ENCODE measurements around the gene SPTLC3. TPM values are rescaled to one million over a fixed set of nuclear protein-coding genes. Genes with fewer than 3 reads are reported as not detected.

SPTLC3 gene
- total and polyA plus RNA-seq, 2 of the 13 experiments (the other 11 are each of a cell fraction or from before 2014, with no cell fraction given), result 20.5 to 95.6 TPM

GRCh38 chr20:13121840-13122515 lies 113.2 kb downstream of the SPTLC3 start (continued):
- TF ChIP-seq ZGPAT (CRISPR knock-in tag; IDR thresholded peaks at IDR 0.05), result peak; percentile 64; the same call in 1 of the 2 replicates
- no peak for TF ChIP-seq ZNF674 (CRISPR knock-in tag; IDR thresholded peaks at IDR 0.05; ENCODE audit: low read depth)
- no peak for TF ChIP-seq ZNF782 (CRISPR knock-in tag; IDR thresholded peaks at IDR 0.05; ENCODE audit: borderline replicate concordance)
- TF ChIP-seq GLI4 (CRISPR knock-in tag; IDR thresholded peaks at IDR 0.05; ENCODE audit: borderline replicate concordance), result no peak
- no peak for TF ChIP-seq ZMYM3 (CRISPR knock-in tag; IDR thresholded peaks at IDR 0.05)
- TF ChIP-seq NR1H2 (CRISPR knock-in tag; IDR thresholded peaks at IDR 0.05; ENCODE audit: borderline replicate concordance, low read depth), result no peak
- peak; percentile 87 for TF ChIP-seq FOXO1 (CRISPR knock-in tag; IDR thresholded peaks at IDR 0.05)
- peak; percentile 40; the same call in 1 of the 2 replicates for TF ChIP-seq HMGXB3 (CRISPR knock-in tag; IDR thresholded peaks at IDR 0.05; ENCODE audit: borderline replicate concordance)
- TF ChIP-seq FUBP1 (CRISPR knock-in tag; IDR thresholded peaks at IDR 0.05; ENCODE audit: borderline replicate concordance), result no peak
- 0 out of 2 replicates have a peak, but pooled peaks have one; percentile 40 for TF ChIP-seq ZNF570 (CRISPR knock-in tag; IDR thresholded peaks at IDR 0.05; ENCODE audit: borderline replicate concordance)
- peak; percentile 86 for TF ChIP-seq FOXA3 (CRISPR knock-in tag; IDR thresholded peaks at IDR 0.05)
- TF ChIP-seq HNF4G (IDR thresholded peaks at IDR 0.05; ENCODE audit: borderline replicate concordance, low read depth, low read length), result peak; percentile 56; the same call in 1 of the 2 replicates
- TF ChIP-seq HNF4G (CRISPR knock-in tag; IDR thresholded peaks at IDR 0.05; ENCODE audit: borderline replicate concordance, low read depth), result no peak
- peak; percentile 96 for TF ChIP-seq NCOA2 (CRISPR knock-in tag; IDR thresholded peaks at IDR 0.05)
- peak; percentile 98 for TF ChIP-seq GATAD2A (CRISPR knock-in tag; IDR thresholded peaks at IDR 0.05)
- TF ChIP-seq ZBTB39 (CRISPR knock-in tag; IDR thresholded peaks at IDR 0.05), result 0 out of 2 replicates have a peak, but pooled peaks have one; percentile 43
- TF ChIP-seq ZNF205 (CRISPR knock-in tag; IDR thresholded peaks at IDR 0.05), result peak; percentile 82; the same call in 1 of the 2 replicates
- peak; percentile 82 for TF ChIP-seq NR2F6 (IDR thresholded peaks at IDR 0.05)
- TF ChIP-seq NR2F6 (CRISPR knock-in tag; IDR thresholded peaks at IDR 0.05), result peak; percentile 58
- peak; percentile 34; the same call in 1 of the 2 replicates for TF ChIP-seq ZNF143 (CRISPR knock-in tag; IDR thresholded peaks at IDR 0.05)
